Purkinje cell (primary cell): Measurements from ENCODE around the gene KRTAP9-6. TPM values are rescaled to one million over a fixed set of nuclear protein-coding genes. Genes with fewer than 3 reads are reported as not detected.

Source experiments
- polyA plus RNA-seq: library from polyadenylated mRNA; unstranded; fragments of >200 nt; fragmentation: Nextera tagmentation; gene quantifications from 2 replicates; pipeline ENCODE4 v1.2.1, GENCODE V29; 2014

Gene KRTAP9-6, protein sequence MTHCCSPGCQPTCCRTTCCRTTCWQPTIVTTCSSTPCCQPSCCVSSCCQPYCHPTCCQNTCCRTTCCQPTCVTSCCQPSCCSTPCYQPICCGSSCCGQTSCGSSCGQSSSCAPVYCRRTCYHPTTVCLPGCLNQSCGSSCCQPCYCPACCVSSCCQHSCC
- polyA plus RNA-seq, result not detected in 2 replicates

DNA sequence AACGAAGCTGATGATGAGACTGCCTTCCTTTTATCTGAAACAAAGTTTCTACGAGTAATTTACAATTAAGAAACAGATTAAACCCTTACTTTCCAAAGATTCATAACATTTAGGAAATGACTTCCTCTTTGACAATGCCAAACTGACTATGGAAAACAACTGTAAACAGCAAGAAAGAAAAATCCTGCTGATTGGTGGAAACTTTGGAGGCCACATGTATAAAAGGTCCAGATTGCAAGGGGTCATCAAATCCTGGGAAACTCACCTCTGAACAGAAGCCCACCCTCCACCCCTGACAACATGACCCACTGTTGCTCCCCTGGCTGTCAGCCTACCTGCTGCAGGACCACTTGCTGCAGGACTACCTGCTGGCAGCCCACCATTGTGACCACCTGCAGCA lies at the start of gene KRTAP9-6:
KRTAP9-6 (plus strand) TSS at position 301 of the 400 bp plus-strand sequence; CDS start at position 301, 0 bp downstream.

GRCh38 chr17:41226598-41227095 lies 38.5 kb upstream of the KRTAP9-6 start, which contains the start of gene KRTAP9-2:
Gene KRTAP9-2, plus strand, starts transcription at chr17:41226648. Its CDS starts 7 bp downstream, at chr17:41226655.

GRCh38 chr17:41232399-41233105 lies 32.6 kb upstream of the KRTAP9-6 start, which contains the start of gene KRTAP9-3:
Gene KRTAP9-3, plus strand, starts transcription at chr17:41232449. Its CDS starts 53 bp downstream, at chr17:41232502.

DNA sequence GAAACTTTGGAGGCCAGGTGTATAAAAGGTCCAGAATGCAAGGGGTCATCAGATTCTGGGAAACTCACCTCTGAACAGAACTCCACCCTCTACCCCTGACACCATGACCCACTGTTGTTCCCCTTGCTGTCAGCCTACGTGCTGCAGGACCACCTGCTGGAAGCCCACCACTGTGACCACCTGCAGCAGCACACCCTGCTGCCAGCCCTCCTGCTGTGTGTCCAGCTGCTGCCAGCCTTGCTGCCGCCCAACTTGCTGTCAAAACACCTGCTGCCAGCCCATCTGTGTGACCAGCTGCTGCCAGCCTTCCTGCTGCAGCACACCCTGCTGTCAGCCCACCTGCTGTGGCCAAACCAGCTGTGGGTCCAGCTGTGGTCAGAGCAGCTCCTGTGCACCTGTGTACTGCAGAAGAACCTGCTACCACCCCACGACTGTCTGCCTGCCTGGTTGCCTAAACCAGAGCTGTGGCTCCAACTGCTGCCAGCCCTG lies 27.2 kb upstream of the KRTAP9-6 start, which contains the start of gene KRTAP9-8:
KRTAP9-8 (plus strand) TSS at position 51 of the 489 bp plus-strand sequence; CDS start at position 104, 53 bp downstream.

DNA sequence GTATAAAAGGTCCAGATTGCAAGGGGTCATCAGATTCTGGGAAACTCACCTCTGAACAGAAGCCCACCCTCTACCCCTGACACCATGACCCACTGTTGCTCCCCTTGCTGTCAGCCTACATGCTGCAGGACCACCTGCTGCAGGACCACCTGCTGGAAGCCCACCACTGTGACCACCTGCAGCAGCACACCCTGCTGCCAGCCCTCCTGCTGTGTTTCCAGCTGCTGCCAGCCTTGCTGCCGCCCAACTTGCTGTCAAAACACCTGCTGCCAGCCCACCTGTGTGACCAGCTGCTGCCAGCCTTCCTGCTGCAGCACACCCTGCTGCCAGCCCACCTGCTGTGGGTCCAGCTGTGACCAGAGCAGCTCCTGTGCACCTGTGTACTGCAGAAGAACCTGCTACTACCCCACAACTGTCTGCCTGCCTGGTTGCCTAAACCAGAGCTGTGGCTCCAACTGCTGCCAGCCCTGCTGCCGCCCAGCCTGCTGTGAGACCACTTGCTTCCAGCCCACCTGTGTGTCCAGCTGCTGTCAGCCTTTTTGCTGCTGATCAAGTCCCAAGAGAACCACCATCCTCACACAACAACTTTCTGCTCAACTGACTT lies 15.4 kb upstream of the KRTAP9-6 start, which contains the start of gene KRTAP9-4:
KRTAP9-4 (plus strand) TSS at position 51 of the 604 bp plus-strand sequence; CDS start at position 85, 34 bp downstream.

DNA sequence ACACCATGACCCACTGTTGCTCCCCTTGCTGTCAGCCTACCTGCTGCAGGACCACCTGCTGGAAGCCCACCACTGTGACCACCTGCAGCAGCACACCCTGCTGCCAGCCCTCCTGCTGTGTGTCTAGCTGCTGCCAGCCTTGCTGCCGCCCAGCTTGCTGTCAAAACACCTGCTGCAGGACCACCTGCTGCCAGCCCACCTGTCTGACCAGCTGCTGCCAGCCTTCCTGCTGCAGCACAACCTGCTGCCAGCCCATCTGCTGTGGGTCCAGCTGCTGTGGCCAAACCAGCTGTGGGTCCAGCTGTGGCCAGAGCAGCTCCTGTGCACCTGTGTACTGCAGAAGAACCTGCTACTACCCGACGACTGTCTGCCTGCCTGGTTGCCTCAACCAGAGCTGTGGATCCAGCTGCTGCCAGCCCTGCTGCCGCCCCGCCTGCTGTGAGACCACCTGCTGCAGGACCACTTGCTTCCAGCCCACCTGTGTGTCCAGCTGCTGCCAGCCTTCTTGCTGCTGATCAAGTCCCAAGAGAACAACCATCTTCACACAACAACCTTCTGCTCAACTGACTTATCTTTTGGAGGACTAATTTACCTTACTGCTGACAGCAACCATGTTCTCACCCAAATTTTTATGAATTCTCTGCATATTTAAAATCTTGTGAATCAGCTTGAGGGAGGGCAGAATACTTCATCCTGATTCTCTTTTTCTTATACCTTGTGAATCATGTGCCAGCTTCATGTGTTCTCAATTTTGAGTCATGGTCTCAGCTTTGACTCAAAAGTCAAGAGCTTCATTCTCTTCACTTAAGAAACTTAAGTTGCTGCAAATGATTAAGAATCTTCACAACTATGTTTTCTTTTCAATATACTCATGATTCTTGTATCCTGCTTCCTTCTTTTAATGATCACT lies 9.5 kb upstream of the KRTAP9-6 start, which contains the start of gene KRTAP9-9:
KRTAP9-9 (plus strand) TSS at position 4 of the 910 bp plus-strand sequence.

GRCh38 chr17:41275648-41276190 lies 10.5 kb downstream of the KRTAP9-6 start, which contains the start of gene KRTAP9-7:
Gene KRTAP9-7, plus strand, starts transcription at chr17:41275698. Its CDS starts 0 bp downstream, at chr17:41275698.

GRCh38 chr17:41301916-41302901 lies 37.0 kb downstream of the KRTAP9-6 start, which contains the start of gene KRTAP29-1:
Gene KRTAP29-1, minus strand, starts transcription at chr17:41302851. Its CDS starts 0 bp downstream, at chr17:41302851.

DNA sequence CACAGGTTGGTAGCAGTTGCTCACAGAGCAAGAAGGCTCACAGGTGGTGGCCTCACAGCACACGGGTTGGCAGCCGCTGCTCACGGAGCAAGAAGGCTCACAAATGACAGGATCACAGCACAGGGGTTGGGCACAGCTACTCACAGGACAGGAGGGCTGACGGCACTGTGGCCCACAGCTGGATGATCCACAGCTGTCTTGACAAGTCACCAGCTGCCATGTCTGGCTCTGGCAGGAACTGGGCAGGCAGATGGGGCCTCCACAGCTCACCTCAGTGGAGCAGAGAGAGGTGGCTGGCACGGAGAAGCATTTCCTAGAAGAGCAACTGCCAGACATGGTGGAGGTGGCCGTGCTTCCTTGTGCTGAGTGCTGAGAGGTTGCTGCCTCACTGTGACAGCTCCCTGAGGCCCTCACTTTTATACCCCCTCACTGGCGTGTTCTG lies 43.8 kb downstream of the KRTAP9-6 start, which contains the start of gene KRTAP16-1:
KRTAP16-1 (minus strand) TSS at position 392 of the 442 bp plus-strand sequence; CDS start at position 336, 56 bp downstream.

DNA sequence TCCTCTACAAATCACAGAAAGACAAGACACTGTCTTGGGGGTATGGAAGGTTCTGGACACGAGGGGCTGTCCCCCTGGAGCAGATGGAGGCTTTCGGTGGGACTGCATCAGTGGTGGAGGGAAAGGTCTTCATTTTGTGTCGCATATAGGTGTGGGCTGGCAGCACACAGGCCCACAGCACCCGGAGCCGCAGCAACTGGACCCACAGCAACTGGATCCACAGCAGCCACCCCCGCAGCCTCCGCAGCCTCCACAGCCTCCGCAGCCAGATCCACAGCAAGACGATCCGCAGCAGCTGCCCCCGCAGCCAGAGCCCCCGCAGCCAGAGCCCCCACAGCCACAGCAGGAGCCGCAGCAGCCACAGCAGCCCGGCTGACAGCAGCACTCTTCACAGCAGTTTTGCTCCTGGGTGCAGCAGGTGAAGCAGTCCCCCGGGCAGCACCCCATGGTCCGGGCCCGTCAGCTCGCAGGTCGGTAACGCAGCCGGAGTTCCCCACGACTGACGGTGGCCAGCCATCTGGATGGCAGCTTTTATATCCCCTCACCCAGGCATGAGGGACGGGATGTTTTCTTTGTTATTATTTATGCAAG lies 50.1 kb downstream of the KRTAP9-6 start, which contains the start of gene KRTAP17-1:
KRTAP17-1 (minus strand) TSS at position 507 of the 591 bp plus-strand sequence; CDS start at position 447, 60 bp downstream.

Other genes with a start within 250 kb of the KRTAP9-6 start
- gene KRTAP1-5, start 238.2 kb upstream of the KRTAP9-6 start, polyA plus RNA-seq, result not detected in 2 replicates
- not detected in 2 replicates for gene KRTAP1-4, start 235.2 kb upstream of the KRTAP9-6 start, polyA plus RNA-seq
- gene KRTAP1-3, start 230.5 kb upstream of the KRTAP9-6 start, polyA plus RNA-seq, result not detected in 2 replicates
- gene KRTAP1-1, start 223.9 kb upstream of the KRTAP9-6 start, polyA plus RNA-seq, result 0.28 TPM in 1 of 2 replicates, not detected in the other
- gene KRTAP2-1, start 218.1 kb upstream of the KRTAP9-6 start, polyA plus RNA-seq, result not detected in 2 replicates
- not detected in 2 replicates for gene KRTAP2-2, start 210.1 kb upstream of the KRTAP9-6 start, polyA plus RNA-seq
- gene KRTAP2-3, start 205.3 kb upstream of the KRTAP9-6 start, polyA plus RNA-seq, result not detected in 2 replicates
- not detected in 2 replicates for gene KRTAP2-4, start 199.5 kb upstream of the KRTAP9-6 start, polyA plus RNA-seq
- not detected in 2 replicates for gene KRTAP4-7, start 181.2 kb upstream of the KRTAP9-6 start, polyA plus RNA-seq
- gene KRTAP4-8, start 167.2 kb upstream of the KRTAP9-6 start, polyA plus RNA-seq, result not detected in 2 replicates
- gene KRTAP4-16, start 163.2 kb upstream of the KRTAP9-6 start, polyA plus RNA-seq, result not detected in 2 replicates
- gene KRTAP4-9, start 160.0 kb upstream of the KRTAP9-6 start, polyA plus RNA-seq, result not detected in 2 replicates
- gene KRTAP4-11, start 147.0 kb upstream of the KRTAP9-6 start, polyA plus RNA-seq, result not detected in 2 replicates
- gene KRTAP4-12, start 141.2 kb upstream of the KRTAP9-6 start, polyA plus RNA-seq, result not detected in 2 replicates
- not detected in 2 replicates for gene KRTAP4-6, start 124.8 kb upstream of the KRTAP9-6 start, polyA plus RNA-seq
- not detected in 2 replicates for gene KRTAP4-5, start 115.6 kb upstream of the KRTAP9-6 start, polyA plus RNA-seq
- not detected in 2 replicates for gene KRTAP4-4, start 104.6 kb upstream of the KRTAP9-6 start, polyA plus RNA-seq
- not detected in 2 replicates for gene KRTAP4-3, start 97.2 kb upstream of the KRTAP9-6 start, polyA plus RNA-seq
- gene KRTAP4-2, start 87.2 kb upstream of the KRTAP9-6 start, polyA plus RNA-seq, result not detected in 2 replicates
- not detected in 2 replicates for gene KRTAP4-1, start 80.5 kb upstream of the KRTAP9-6 start, polyA plus RNA-seq
- gene KRTAP9-1, start 75.5 kb upstream of the KRTAP9-6 start, polyA plus RNA-seq, result not detected in 2 replicates
- not detected in 2 replicates for gene KRTAP9-2, start 38.7 kb upstream of the KRTAP9-6 start, polyA plus RNA-seq
- not detected in 2 replicates for gene KRTAP9-3, start 32.9 kb upstream of the KRTAP9-6 start, polyA plus RNA-seq
- not detected in 2 replicates for gene KRTAP9-8, start 27.4 kb upstream of the KRTAP9-6 start, polyA plus RNA-seq
- gene KRTAP9-4, start 15.7 kb upstream of the KRTAP9-6 start, polyA plus RNA-seq, result not detected in 2 replicates
- not detected in 2 replicates for gene KRTAP9-9, start 10.0 kb upstream of the KRTAP9-6 start, polyA plus RNA-seq
- gene KRTAP9-7, start 10.3 kb downstream of the KRTAP9-6 start, polyA plus RNA-seq, result not detected in 2 replicates
- not detected in 2 replicates for gene KRTAP29-1, start 37.5 kb downstream of the KRTAP9-6 start, polyA plus RNA-seq
- gene KRTAP16-1, start 43.9 kb downstream of the KRTAP9-6 start, polyA plus RNA-seq, result not detected in 2 replicates
- not detected in 2 replicates for gene KRTAP17-1, start 50.3 kb downstream of the KRTAP9-6 start, polyA plus RNA-seq
- gene KRT33A, start 85.5 kb downstream of the KRTAP9-6 start, polyA plus RNA-seq, result not detected in 2 replicates
- gene KRT33B, start 104.4 kb downstream of the KRTAP9-6 start, polyA plus RNA-seq, result not detected in 2 replicates
- gene KRT34, start 116.9 kb downstream of the KRTAP9-6 start, polyA plus RNA-seq, result not detected in 2 replicates
- gene KRT31, start 132.2 kb downstream of the KRTAP9-6 start, polyA plus RNA-seq, result 2.2 TPM in 1 of 2 replicates, not detected in the other
- not detected in 2 replicates for gene KRT37, start 159.2 kb downstream of the KRTAP9-6 start, polyA plus RNA-seq
- not detected in 2 replicates for gene KRT38, start 175.6 kb downstream of the KRTAP9-6 start, polyA plus RNA-seq
- gene KRT32, start 202.0 kb downstream of the KRTAP9-6 start, polyA plus RNA-seq, result not detected in 2 replicates
- not detected in 2 replicates for gene KRT35, start 215.8 kb downstream of the KRTAP9-6 start, polyA plus RNA-seq
- gene KRT36, start 224.5 kb downstream of the KRTAP9-6 start, polyA plus RNA-seq, result not detected in 2 replicates
- gene KRT13, start 240.2 kb downstream of the KRTAP9-6 start, polyA plus RNA-seq, result not detected in 2 replicates